ENCODE results near the gene PDZD8. TPM values are rescaled to one million over a fixed set of nuclear protein-coding genes. Genes with fewer than 3 reads are reported as not detected.

Gene PDZD8, protein sequence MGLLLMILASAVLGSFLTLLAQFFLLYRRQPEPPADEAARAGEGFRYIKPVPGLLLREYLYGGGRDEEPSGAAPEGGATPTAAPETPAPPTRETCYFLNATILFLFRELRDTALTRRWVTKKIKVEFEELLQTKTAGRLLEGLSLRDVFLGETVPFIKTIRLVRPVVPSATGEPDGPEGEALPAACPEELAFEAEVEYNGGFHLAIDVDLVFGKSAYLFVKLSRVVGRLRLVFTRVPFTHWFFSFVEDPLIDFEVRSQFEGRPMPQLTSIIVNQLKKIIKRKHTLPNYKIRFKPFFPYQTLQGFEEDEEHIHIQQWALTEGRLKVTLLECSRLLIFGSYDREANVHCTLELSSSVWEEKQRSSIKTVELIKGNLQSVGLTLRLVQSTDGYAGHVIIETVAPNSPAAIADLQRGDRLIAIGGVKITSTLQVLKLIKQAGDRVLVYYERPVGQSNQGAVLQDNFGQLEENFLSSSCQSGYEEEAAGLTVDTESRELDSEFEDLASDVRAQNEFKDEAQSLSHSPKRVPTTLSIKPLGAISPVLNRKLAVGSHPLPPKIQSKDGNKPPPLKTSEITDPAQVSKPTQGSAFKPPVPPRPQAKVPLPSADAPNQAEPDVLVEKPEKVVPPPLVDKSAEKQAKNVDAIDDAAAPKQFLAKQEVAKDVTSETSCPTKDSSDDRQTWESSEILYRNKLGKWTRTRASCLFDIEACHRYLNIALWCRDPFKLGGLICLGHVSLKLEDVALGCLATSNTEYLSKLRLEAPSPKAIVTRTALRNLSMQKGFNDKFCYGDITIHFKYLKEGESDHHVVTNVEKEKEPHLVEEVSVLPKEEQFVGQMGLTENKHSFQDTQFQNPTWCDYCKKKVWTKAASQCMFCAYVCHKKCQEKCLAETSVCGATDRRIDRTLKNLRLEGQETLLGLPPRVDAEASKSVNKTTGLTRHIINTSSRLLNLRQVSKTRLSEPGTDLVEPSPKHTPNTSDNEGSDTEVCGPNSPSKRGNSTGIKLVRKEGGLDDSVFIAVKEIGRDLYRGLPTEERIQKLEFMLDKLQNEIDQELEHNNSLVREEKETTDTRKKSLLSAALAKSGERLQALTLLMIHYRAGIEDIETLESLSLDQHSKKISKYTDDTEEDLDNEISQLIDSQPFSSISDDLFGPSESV
- total RNA-seq (2014; rRNA removed; shearing (Covaris generic)), result 8.5 and 11.9 TPM in 2 replicates

DNA sequence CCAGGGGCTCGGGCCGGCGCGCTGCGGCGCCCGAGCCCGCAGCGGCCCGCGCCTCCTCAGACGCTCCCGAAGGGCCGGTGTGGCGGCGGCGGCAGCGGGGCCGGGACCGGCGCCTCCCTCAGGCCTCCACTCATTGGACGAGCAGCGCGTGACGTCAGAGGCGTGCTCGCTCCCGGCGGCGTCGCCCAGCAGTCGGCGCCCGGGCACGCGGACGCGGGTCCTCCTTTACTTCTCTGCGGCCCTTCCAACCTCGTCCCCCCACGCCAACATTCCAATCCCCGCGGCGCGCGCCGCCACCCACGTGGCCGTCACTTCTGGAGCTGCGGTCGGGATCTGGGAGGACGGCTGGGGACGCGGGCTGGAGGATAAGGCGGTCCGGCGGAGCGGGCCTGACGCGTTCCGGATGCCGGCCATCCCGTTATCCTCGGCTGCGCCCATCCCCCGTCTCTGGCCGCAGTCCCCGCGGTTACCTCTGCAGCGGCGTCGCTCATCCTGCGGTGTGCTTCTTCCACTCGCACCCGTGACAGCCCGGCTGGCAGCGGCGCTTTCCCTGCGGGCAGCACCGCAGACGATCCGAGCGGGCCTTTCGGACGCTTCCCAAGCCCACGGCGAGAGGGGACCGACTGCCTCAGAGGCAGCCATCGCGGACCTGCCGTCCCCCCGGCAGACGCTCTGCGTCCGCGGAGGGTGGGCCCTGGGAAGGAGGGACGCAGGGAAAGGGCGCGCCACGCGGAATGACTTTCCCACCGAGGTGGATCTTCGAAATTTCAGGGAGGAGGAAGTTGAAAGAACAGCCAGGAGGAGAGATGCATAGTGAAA lies at the start of gene PDZD8:
TSS of gene PDZD8 (minus strand) at position 81 of the 819 bp plus-strand sequence. CDS start 213 bp downstream, outside the sequence.
- peak; percentile 88 for DNase-seq (ENCODE audit: low read depth)

DNA sequence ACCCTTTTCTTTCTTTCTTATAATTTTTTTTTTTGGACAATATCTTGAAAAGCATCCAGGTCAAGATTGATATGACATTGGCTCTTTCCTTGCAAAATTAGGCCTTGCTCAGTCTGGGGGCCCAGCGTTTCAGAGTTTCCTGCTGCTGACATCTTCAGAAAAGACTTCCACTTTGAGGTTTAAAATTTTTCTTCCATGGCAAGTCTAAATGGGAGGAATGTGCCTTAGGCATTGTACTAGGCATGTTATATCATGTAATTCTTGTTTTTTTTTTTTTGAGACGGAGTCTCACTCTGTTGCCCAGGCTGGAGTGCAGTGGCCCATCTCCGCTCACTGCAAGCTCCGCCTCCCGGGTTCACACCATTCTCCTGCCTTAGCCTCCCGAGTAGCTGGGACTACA lies 48.9 kb upstream of the PDZD8 start:
- DNase-seq (ENCODE audit: low read depth), result no peak

DNA sequence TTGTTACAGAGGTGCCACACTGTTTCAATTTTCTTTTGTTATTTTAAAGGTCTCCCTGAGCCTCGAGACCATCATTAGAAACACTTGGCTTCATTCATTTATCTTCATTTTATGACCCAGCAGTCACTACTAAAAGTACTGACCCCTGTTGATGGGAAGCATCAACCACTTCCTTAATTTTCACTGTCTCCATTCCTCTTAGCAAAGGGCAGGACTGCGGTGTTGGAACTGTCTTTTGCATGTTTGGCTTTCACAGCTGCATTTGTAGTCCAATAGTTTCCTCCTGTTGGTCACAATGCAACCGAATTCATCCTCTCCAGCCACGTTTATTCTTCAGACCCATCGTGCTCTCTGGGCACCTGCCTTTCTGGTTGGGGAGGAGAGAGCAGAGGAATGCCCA lies 46.7 kb upstream of the PDZD8 start:
- no peak for DNase-seq (ENCODE audit: low read depth)

DNA sequence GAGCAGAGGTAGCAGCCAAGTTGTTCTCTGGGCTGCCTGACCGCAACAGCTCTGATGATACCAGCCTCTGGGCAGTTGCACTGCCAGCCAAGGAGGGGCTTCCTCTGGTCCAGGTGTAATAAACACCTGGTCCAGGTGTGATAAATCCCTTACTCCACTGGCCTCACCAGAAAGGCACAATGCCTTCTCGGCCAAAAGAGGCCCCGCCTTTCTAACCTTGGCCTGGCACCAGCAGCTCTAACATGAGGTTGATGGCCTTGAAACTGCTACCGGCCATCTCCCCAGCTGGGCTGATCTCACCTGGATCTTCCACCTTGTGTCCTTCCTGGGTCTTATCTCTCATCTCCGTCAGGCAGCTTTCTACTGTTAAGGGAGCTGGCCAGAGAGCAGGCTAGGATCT lies 45.5 kb upstream of the PDZD8 start:
- no peak for DNase-seq (ENCODE audit: low read depth)

DNA sequence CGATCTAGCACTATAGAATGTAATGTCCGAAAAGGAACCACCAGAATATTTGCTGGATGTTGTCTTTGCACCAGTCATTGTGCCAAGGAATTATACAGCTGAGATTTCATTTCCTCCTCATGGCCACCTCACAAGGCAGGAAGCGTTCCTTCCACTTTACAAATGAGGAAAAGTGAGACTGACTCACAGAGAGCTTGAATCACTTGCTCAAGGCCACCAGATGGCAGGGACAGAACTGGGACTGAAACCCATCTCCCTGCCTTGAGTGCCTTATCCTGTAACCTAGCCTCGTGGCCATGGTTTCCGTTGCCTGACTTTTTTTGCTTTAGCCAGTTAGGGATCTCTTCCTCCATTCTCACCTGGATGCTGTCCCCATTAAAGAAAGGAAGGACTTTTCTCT lies 44.7 kb upstream of the PDZD8 start:
- DNase-seq (ENCODE audit: low read depth), result peak; percentile 53

DNA sequence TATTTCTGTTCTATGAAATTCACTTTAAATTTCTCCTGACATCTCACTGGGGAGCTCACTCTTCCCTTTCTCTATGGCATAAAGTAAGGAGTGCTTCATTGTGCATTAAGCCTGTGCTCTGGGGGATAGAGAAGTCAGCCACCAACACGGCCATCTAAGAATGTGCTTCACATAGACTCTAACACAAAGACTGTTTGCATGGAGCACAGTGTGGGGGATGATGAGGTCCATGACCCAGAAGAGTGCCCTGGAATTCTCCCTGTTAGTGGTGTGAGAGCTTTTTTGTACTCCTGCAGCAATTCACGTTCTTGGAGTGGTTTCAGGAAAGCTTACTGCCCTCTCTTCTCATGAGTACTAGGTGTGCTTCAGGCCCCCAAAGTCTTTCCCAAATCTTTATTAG lies 43.9 kb upstream of the PDZD8 start:
- no peak for DNase-seq (ENCODE audit: low read depth)

DNA sequence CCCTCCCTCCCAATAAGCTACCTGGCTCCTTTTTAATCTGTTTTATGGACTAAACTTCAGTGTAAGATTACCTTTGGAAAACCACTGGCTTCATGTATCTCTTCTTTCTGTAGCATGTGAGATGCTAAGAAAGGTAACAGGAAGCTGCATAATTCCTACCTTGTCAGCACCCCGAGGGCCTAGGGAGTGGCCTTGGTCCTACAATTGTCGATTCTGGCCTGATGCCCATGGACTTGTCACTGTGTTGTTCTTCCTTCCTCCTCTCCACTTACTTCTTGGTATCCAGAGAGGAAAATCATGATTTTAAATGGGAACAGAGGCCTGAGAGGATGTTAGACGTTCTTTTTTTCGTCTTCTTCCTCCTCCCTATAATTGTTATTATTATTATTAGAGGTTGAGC lies 42.9 kb upstream of the PDZD8 start:
- DNase-seq (ENCODE audit: low read depth), result no peak

DNA sequence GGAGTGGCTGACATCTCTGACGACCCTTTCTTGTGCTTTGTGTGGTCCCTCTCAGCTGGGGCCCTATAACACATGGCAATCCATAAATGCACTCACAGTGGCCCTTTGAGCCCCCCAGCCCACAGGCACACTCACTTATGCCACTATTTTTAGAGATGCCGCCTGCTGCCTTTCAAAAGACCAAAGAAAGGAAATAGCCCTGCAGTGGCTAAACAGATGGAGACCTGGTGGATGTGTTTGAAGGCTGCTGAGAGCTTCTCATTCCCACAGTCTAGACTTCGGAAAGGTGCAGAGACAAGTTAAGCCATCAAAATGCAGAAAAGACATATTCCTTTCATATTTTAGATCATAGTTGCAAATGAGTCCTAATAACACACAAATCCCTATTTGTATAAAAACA lies 42.0 kb upstream of the PDZD8 start:
- no peak for DNase-seq (ENCODE audit: low read depth)

DNA sequence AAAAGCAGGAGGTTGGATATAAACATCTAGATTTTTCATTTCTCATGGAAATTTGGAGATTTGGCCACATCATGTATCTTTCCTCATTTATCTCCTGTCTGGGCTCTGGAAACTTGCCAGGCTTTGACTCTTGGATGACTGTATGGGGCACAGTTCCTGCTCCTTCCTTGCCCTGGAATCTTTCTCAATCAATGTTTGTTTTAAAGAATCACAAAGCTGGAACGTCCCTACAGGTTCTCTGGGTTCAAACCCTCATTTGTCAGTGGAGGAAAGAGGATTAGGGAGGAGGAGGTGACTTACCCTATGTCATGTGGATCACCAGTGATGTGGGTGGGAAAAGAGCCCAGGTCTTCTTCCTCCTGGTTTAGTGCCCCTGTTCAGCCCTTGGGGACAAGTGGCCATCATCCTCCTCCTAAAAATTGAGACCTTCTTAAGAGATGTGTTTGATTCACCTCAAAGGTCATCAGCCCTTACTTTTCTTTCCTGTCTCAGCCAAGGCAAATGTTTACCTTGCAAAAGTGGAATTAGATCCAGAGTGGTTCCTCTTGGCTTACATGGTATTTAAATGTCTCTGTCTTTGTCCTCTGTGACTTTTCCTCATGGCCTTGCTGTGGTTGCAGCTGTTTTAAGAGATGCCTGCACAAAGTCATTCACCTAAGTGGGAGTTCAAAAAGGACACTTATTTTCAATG lies 38.8 kb upstream of the PDZD8 start:
- DNase-seq (ENCODE audit: low read depth), result peak; percentile 65

DNA sequence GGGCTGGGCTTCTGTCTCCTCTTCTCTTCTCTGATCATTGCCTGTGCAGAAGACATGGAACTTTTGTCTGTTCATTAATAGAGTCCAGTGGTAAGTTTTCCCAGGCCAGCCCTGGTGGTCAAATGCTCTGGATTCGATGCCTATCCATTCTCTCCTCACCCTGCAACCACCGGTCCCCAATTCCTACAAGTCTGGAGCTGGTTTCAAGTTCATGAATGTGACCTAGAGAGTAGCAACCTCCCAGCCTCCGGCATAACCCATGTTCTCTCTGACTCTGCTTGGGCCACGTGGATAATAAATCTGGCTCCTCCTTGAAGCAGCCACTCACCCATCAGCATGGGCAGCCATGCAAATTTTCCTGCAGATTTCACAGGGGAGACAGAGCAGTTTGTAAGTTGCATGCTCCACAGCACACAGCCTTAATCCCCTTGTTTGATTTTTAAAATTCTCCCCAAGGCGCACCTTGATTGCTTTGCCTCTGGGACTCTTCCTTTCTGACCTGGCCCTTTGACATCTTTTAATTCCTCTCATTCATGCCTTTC lies 37.3 kb upstream of the PDZD8 start:
- DNase-seq (ENCODE audit: low read depth), result no peak

DNA sequence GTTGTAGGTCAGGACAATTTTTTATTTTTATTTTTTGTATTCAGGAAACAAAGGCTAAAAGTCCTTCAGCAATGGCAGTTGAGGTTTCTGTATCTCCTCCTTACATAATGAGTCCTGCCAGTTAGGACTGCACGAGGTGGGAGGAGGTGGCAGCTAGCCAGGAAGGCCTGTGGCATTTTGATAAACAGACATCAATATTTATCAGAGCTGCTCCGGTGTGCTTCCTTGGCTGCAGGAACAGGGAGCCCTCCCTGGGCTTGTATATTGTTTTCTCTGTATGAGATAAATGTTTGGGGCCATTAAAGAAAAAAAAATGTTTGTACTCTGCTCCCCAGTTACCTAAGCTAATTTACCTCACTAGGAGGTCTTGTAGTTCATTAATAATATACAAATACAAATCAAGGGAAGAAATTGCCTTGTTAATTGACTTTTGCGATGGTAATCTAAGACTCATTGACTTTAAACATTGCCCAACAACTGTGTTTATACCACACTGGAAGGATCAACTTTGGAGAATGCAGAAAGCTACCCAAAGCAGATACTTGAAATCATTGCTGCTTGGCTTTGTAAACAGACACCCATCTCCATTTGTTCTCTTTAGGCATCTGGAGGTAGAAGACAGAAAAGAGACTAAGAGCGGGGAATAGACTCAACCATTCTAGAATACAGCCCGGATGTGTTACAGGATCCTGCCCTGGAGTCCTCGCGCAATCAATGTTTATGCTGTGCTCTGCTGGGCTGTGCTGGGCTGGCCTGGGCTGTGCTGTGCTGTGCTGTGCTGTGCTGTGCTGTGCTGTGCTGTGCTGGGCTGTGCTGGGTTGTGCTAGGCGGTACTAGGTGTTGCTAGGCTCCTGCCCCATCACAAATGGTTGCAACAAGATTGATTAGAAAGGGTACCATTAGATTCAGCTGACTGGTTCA lies 36.5 kb upstream of the PDZD8 start:
- no peak for DNase-seq (ENCODE audit: low read depth)

DNA sequence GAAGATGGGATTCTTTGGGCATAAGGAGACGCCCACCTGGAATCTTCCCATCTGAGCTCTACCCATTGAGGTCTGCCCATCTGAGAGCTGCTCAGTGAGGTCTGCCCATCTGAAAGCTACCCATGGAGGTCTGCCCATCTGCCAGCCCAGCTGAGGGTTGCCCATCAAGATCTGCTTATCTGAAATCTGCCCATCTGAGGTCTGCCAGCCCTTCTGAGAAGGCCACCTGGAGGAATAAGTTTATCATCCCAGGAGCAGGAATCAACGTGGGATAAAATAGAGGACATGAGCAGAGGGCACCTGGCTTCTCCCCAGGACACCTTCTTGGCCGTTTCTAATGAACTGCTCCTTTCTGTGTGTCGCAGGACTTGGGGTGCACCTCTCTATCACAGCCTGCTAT lies 35.3 kb upstream of the PDZD8 start:
- DNase-seq (ENCODE audit: low read depth), result no peak

DNA sequence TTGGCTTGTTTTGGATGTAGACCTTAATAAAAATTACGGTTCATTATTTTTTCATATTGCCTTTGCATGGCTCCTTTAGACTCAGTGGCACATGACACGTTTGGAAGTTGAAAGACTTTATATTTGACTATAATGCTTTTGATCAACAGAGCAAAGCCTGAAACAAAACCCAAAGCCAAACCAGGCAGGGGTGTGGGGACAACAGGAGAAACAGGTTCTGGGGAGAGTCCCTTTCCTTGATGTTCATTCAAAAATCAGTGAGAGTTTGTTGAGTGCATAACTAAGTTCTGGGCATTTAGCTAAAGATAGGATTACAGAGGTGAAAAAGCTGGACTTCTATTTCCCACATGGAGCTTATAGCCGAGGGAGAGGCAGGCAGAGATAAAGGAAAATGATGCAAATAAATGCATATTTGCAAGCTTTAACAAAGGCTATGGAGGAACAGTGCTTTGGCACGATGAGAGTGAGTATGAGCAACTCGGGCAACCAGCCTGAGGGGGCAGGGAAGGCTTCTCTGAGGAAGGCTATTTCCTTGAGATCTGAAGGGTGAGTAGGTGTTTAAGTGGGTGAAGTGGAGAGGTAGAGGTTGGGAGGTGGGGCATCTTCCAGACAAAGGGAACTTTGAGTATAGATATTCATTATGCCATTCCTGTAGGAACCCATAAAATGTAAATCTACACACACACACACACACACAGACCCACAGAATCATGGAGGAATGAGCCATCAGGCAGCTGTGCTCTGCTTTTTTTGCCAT lies 34.5 kb upstream of the PDZD8 start:
- DNase-seq (ENCODE audit: low read depth), result no peak

DNA sequence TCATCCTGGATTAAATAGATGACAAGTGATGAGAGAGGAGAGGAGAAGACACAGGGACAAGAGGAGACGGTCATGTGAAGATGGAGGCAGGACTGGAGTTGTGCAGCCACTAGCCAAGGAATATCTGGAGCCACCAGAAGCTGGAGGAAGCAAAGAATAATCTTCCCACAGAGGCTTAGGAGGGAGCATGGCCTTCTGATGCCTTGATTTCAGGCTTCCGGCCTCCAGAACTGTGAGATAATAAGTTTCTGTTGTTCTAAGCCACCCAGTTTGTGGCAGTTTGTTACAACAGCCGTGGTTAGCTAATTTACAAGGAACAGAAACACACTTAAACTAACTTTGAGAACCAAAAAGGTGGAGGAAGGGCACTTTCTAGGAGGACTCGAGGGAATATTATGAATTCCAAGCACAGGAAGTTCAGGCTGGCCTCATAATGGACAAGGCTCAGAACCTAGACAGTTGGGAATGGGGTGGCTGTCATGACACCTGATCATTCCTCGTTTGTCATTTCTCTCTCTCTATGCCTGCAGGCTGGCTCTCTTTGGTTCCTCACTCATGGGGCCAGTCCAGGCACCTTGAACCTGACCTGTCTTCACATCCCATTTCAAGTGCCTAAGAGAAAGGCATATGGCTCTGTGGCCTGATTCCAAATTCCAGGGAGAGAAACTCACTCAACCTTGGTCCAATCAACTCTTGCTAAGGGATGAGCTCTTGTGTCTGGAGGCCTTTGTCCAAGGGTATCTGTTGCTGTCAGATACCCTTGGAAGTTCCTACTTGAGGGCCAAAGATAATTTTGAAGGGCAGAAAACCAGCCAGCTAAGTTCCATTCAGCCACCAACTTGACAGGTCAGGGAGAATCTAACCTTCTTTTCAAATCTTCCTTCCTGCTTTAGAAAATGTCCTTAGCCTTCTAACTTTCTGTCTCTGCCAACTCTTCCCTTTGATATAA lies 33.5 kb upstream of the PDZD8 start:
- DNase-seq (ENCODE audit: low read depth), result no peak

DNA sequence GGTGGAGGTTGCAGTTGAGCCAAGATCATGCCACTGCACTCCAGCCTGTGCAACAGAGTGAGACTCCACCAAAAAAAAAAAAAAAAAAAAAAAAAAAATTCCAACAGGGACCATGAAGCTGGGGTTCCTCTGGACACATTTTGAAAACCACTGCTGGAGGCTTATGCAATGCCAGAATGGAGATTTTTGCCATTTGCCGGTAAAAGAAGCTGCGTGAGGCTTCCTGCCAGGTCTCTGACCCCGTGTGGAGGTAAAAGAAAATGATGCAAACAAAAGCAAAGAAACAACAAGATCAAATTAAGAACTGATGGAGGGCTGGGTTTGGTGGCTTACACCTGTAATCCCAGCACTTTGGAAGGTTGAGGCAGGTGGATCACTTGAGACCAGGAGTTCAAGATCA lies 30.5 kb upstream of the PDZD8 start:
- DNase-seq (ENCODE audit: low read depth), result no peak

DNA sequence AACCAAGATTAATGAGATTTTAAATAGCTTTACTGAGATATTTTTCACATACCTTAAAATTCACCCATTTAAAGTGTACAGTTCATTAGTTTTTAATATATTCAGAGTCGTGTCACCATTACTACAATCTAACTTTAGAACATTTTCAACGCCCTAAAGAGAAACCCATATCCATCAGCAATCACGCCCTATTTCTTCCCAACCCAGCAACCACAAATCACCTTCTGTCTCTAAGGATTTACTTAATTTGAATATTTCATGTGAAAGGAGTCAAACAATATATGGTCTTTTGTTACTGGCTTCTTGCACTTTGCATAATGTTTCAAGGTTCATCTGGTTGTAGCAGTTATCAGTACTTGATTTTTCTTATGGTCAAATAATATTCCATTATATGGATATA lies 25.1 kb upstream of the PDZD8 start:
- no peak for DNase-seq (ENCODE audit: low read depth)

DNA sequence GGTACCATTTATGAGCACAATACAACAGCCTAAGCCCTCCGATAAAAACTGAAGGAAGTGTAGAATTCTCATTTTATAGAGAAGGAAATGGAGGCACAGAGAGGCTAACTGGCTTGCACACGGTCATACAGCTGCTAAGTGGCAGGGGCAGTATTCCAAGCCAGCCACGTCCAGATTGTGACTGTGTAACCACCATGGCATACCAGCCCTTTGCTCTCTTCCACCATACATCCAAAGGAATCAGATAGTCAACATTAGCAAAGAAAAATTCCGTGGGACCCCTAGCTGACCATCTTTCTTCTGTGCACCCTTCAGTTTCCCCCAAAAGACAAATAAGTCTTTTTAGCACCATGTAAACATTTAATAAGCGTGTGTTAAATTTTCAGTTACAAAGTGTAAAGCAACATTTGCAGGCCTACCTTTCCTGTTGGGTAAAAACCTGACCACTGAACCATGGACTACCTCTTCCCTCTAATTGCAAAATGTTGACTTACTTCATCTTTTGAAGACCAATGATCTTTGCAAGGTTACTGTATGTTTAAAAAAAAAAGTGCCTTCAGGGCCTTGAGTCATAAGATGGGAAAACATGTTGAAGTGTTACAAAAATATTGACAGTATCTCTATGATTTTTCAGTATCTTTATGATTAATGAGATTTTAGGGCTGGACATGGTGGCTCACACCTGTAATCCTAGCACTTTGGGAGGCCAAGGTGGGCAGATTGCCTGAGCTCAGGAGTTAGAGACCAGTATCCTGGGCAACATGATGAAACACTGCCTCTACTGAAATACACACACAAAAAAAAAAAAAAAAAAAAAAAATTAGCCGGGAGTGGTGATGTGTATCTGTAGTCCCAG lies 24.3 kb upstream of the PDZD8 start:
- DNase-seq (ENCODE audit: low read depth), result no peak

Data from RPMI7951 (cell line).